Measurements from ENCODE around the gene C1QTNF9.
"Not testable (repeated sequence)": the region's sequence is repeated elsewhere in the genome, so short reads cannot be mapped to it uniquely, and the experiment has no call there.

The C1QTNF9 gene

DNA sequence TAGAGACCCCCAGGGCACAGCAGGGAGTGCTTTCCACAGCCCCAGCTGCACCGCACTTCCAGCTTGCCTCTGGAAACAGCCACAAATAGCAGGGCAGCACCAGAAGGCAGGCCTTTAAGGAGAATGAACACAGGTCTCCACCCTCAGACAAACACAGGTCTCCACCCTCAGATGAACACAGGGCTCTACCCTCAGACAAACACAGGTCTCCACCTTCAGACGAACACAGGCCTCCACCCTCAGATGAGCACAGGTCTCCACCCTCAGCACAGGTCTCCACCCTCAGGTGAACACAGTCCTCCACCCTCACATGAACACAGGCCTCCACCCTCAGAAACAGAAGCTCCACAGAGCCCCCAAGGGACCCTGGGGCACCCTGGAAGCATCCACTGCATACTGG, 51.7 kb downstream of the C1QTNF9 start:
- CTCF ChIA-PET, result no interaction called here
- DNase-seq (ENCODE audit: extremely low spot score), result no peak
- TF ChIP-seq FOXA1 (IDR thresholded peaks at IDR 0.05) (no peak), TARDBP (IDR thresholded peaks at IDR 0.05) (no peak), ZNF384 (IDR thresholded peaks at IDR 0.05) (no peak), PKNOX1 (IDR thresholded peaks at IDR 0.05) (no peak), BHLHE40 (IDR thresholded peaks at IDR 0.05; ENCODE audit: borderline replicate concordance) (no peak), NFRKB (IDR thresholded peaks at IDR 0.05) (no peak), SP1 (IDR thresholded peaks at IDR 0.05) (no peak), FOXM1 (IDR thresholded peaks at IDR 0.05; ENCODE audit: borderline replicate concordance) (no peak), SUZ12 (IDR thresholded peaks at IDR 0.05) (no peak), ARNT (IDR thresholded peaks at IDR 0.05) (no peak), FOXK2 (IDR thresholded peaks at IDR 0.05) (no peak), CTBP1 (IDR thresholded peaks at IDR 0.05; ENCODE audit: borderline replicate concordance) (no peak), ELF4 (IDR thresholded peaks at IDR 0.05) (no peak)
- POLR2A ChIA-PET, result no interaction called here

DNA sequence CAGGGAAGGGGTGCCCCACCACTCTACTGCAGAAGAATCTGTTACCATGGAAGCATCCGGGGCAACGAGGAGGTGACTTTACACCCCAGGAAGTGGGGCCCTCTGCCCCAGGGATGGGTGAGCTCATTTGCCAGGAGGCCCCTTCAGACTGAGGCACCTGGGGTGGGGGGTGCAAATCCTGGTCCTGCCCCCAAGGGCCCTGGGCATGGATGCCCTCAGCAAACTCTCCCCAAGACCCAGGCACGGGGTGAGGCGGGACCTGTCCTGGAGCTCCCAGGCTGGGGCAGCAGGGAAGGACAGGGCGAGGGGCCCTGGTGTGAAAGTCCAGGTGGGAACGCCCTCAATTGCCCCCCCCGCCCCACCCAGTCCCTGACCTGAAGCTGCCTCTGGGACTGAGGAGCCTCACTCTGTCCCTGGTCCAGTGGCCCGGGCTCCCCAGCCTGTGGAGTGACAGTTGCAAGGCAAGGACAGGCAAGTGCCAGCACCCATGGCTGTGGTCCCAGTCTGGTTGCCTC, 52.5 kb downstream of the C1QTNF9 start:
- POLR2A ChIA-PET, result no interaction called here
- CTCF ChIA-PET, result no interaction called here
- no peak for TF ChIP-seq TARDBP (IDR thresholded peaks at IDR 0.05)
- TF ChIP-seq FOXK2 (IDR thresholded peaks at IDR 0.05), result no peak
- TF ChIP-seq ELF4 (IDR thresholded peaks at IDR 0.05), result no peak
- TF ChIP-seq BHLHE40 (IDR thresholded peaks at IDR 0.05; ENCODE audit: borderline replicate concordance), result no peak
- TF ChIP-seq FOXA1 (IDR thresholded peaks at IDR 0.05), result no peak
- no peak for TF ChIP-seq FOXM1 (IDR thresholded peaks at IDR 0.05; ENCODE audit: borderline replicate concordance)
- TF ChIP-seq ZNF384 (IDR thresholded peaks at IDR 0.05), result no peak
- no peak for TF ChIP-seq ARNT (IDR thresholded peaks at IDR 0.05)
- TF ChIP-seq CTBP1 (IDR thresholded peaks at IDR 0.05; ENCODE audit: borderline replicate concordance), result no peak
- TF ChIP-seq PKNOX1 (IDR thresholded peaks at IDR 0.05), result no peak
- DNase-seq (ENCODE audit: extremely low spot score), result no peak

- CTCF ChIA-PET, result no interaction called here
- POLR2A ChIA-PET, result no interaction called here
- no peak for TF ChIP-seq NFRKB (IDR thresholded peaks at IDR 0.05)
- no peak for TF ChIP-seq FOXA1 (IDR thresholded peaks at IDR 0.05)
- TF ChIP-seq FOXK2 (IDR thresholded peaks at IDR 0.05), result no peak
- DNase-seq (ENCODE audit: extremely low spot score), result no peak
Observed at GRCh38 chr13:24362435-24362952, 53.1 kb downstream of the C1QTNF9 start.

DNA sequence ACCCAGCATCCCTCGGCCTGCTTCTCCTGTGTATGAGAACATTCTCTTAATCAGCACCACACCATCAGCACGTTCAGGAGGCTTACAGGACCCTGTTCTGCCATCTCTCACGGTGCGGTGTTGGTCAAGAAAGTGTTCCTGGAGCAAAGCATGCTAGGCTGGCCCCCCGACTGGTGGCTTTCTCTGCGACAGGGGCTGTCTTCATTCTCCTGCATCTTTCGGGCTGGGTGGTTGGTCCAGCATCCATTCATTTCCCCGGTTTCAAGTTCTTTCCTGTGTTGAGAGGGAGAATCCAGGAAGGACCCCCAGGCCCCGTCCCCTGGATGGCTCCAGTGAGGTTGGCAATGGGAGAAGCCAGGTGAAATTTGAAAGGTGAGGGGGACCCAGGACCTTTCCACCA, 55.8 kb downstream of the C1QTNF9 start:
- TF ChIP-seq CTBP1 (IDR thresholded peaks at IDR 0.05; ENCODE audit: borderline replicate concordance), result no peak
- no peak for TF ChIP-seq FOXK2 (IDR thresholded peaks at IDR 0.05)
- no peak for TF ChIP-seq ELF4 (IDR thresholded peaks at IDR 0.05)
- TF ChIP-seq L3MBTL2 (conservative IDR thresholded peaks at IDR 0.05), result no peak
- TF ChIP-seq NFRKB (IDR thresholded peaks at IDR 0.05), result no peak
- no peak for TF ChIP-seq ARNT (IDR thresholded peaks at IDR 0.05)
- TF ChIP-seq TARDBP (IDR thresholded peaks at IDR 0.05), result no peak

GRCh38 chr13:24366315-24366714, 56.9 kb downstream of the C1QTNF9 start:
- DNase-seq (ENCODE audit: extremely low spot score); CTCF ChIA-PET; POLR2A ChIA-PET: not testable (repeated sequence)

More for the DNA sequence above, 55.8 kb downstream of the C1QTNF9 start:
- ChIA-PET POLR2A (no interaction called here), CTCF (no interaction called here)
- no peak for DNase-seq (ENCODE audit: extremely low spot score)

DNA sequence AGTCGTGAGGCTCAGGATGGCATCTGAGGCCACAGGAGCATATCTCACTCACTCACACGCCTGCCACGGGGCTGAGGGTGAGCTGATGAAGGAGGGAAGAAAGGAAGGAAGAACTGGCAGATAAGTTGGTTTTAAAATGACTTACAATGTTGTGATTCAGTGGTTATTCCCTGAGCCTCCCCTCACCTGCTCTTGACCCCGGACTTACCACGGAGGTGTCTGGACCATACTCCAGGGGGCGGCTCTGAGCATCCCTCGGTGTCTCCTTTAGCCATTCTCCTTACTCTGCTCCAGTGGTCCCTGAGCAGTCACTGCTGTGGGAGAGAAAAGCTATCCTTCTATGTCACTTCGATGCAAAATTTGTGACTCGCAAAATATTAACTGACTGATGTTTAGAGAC, 61.9 kb downstream of the C1QTNF9 start:
- DNase-seq (ENCODE audit: extremely low spot score); POLR2A ChIA-PET; CTCF ChIA-PET: not testable (repeated sequence)
